ENCODE data around the gene SLFN12L.
"Not testable (repeated sequence)": the region's sequence is repeated elsewhere in the genome, so short reads cannot be mapped to it uniquely, and the experiment has no call there.

The SLFN12L gene

GRCh38 chr17:35519906-35520442 lies 17.5 kb downstream of the SLFN12L start:
- Histone ChIP-seq H2AFZ (no peak overlapping the region), H3K9ac (no peak overlapping the region), H3K79me2 (no peaks in the 10 kb centered on the region), H3K4me1 (no peaks in the 10 kb centered on the region), H3K9me3 (ENCODE audit: control insufficient read depth, low read length) (no peaks in the 10 kb centered on the region), H3K4me2 (ENCODE audit: low read length) (no peak overlapping the region), H3K27ac (no peak overlapping the region), H3K36me3 (ENCODE audit: control insufficient read depth, insufficient read depth, low read length) (no peaks in the 10 kb centered on the region), H3K4me3 (ENCODE audit: low read depth, low read length) (no peak overlapping the region), H3K27me3 (ENCODE audit: control insufficient read depth, insufficient read depth, low read length) (no peaks in the 10 kb centered on the region)
- no peak for TF ChIP-seq CTCF (IDR thresholded peaks at IDR 0.05)

GRCh38 chr17:35519439-35519838 lies 18.0 kb downstream of the SLFN12L start:
- no peak overlapping the region for H3K9ac ChIP-seq
- no peak overlapping the region for H3K4me2 ChIP-seq (ENCODE audit: low read length)
- H3K27me3 ChIP-seq (ENCODE audit: control insufficient read depth, insufficient read depth, low read length), result no peaks in the 10 kb centered on the region
- no peaks in the 10 kb centered on the region for H3K9me3 ChIP-seq (ENCODE audit: control insufficient read depth, low read length)
- no peak for TF ChIP-seq CTCF (IDR thresholded peaks at IDR 0.05)
- H3K4me1 ChIP-seq, result no peaks in the 10 kb centered on the region
- H3K36me3 ChIP-seq (ENCODE audit: control insufficient read depth, insufficient read depth, low read length), result no peaks in the 10 kb centered on the region
- no peak overlapping the region for H2AFZ ChIP-seq
- H3K27ac ChIP-seq, result no peak overlapping the region
- H3K79me2 ChIP-seq, result no peaks in the 10 kb centered on the region
- H3K4me3 ChIP-seq (ENCODE audit: low read depth, low read length), result no peak overlapping the region

DNA sequence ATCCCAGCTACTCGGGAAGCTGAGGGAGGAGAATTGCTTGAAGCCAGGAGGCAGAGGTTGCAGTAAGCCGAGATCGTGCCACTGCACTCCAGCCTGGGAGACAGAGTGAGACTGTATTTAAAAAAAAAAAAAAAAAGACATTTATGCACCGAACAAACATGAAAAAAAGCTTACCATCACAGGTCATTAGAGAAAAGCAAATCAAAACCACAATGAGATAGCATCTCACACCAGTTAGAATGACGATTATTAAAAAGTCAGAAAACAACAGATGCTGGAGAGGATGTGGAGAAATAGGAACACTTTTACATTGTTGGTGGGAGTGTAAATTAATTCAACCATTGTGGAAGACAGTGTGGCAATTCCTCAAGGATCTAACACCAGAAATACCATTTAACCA lies 19.0 kb downstream of the SLFN12L start:
- H3K9me3 ChIP-seq (ENCODE audit: control insufficient read depth, low read length); H3K27ac ChIP-seq; H3K9ac ChIP-seq; H3K4me2 ChIP-seq (ENCODE audit: low read length); H3K4me1 ChIP-seq; H3K36me3 ChIP-seq (ENCODE audit: control insufficient read depth, insufficient read depth, low read length); H3K4me3 ChIP-seq (ENCODE audit: low read depth, low read length); H3K79me2 ChIP-seq; H3K27me3 ChIP-seq (ENCODE audit: control insufficient read depth, insufficient read depth, low read length); H2AFZ ChIP-seq: not testable (repeated sequence)

DNA sequence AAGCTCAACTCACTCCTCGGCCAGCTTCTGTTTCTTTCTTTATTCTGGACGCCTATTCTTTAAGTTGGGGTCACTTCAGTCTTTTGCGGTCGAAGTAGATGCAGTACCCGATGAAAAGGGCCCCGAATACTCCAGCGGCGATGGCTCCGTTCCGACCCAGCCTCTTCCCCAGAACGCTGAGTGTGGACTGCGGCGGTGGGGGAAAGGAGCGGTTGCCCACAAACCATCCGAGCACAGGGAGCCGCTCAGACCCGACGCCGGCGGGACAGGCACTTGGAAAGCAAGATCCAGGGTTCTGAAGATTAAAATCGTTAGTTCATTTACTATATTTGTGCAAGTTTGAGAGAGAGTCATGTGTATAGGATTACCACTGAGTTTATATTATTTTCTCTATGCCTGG lies 22.5 kb downstream of the SLFN12L start:
- Histone ChIP-seq H3K4me3 (ENCODE audit: low read depth, low read length) (no peak overlapping the region), H3K9ac (no peak overlapping the region), H2AFZ (no peak overlapping the region), H3K9me3 (ENCODE audit: control insufficient read depth, low read length) (no peaks in the 10 kb centered on the region), H3K79me2 (no peaks in the 10 kb centered on the region), H3K36me3 (ENCODE audit: control insufficient read depth, insufficient read depth, low read length) (no peaks in the 10 kb centered on the region), H3K27me3 (ENCODE audit: control insufficient read depth, insufficient read depth, low read length) (no peaks in the 10 kb centered on the region), H3K4me1 (no peaks in the 10 kb centered on the region), H3K4me2 (ENCODE audit: low read length) (no peak overlapping the region), H3K27ac (no peak overlapping the region)
- TF ChIP-seq CTCF (IDR thresholded peaks at IDR 0.05), result no peak

DNA sequence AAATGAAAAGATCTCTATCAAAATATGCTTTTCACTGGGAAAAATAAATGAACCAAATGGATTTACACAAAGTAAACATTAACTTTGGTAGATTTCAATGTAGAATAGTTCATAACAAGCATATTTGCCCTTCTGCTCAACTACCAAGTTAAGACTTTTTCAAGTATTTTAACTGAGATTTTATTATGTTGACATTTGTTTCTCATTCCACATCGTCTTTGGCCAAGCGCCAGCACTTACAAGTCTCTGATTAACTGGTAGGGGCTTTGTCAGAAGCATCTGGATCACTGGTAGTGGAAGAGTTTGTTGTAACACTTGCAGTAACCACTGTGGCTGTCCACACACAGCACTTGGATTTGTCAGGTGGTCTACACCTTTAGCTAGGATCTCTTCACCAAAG lies 22.9 kb downstream of the SLFN12L start:
- Histone ChIP-seq H3K4me1 (no peaks in the 10 kb centered on the region), H3K27ac (no peak overlapping the region), H3K4me2 (ENCODE audit: low read length) (no peak overlapping the region), H3K9me3 (ENCODE audit: control insufficient read depth, low read length) (no peaks in the 10 kb centered on the region), H3K4me3 (ENCODE audit: low read depth, low read length) (no peak overlapping the region), H3K9ac (no peak overlapping the region), H3K79me2 (no peaks in the 10 kb centered on the region), H3K36me3 (ENCODE audit: control insufficient read depth, insufficient read depth, low read length) (no peaks in the 10 kb centered on the region), H3K27me3 (ENCODE audit: control insufficient read depth, insufficient read depth, low read length) (no peaks in the 10 kb centered on the region), H2AFZ (no peak overlapping the region)
- TF ChIP-seq CTCF (IDR thresholded peaks at IDR 0.05), result no peak
